CMK (cell line): Measurements from ENCODE around the gene IL17B.
A peak's percentile ranks its signal among the peaks of the same experiment; 100 is the strongest.

Source experiments
- DNase-seq: peaks from one replicate; pipeline ENCODE4 v3.0.0-alpha.2; 2010; ENCODE audit warnings: low read depth

Gene IL17B

DNA sequence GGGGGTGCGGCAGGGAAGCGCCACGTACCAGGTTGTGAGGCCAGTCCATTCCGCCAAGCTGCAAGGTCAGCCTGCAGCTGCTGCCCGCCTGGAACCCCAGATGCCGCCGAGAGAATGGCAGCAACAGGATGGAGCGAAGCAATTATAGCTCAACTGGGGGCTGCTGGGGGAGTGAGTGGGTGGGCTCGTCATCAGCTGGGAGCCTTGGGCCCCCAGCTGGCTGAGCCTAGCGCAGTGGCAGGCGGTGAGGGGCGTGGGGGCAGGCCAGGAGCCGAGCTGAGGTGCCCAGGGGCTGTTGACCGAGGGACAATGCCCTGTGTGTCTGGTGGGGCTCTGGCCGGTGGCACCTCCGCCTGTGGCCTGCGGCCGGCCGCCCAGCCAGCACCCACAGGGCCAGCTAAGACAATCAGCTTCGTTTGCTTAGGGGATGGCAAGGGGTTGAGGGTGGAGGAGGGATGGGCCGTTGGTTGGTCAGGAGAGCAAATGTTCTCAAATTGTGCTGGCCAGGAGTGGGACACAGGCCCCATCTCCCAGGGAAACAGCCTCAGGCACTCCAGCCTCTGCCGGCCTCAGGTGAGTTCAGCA, at the start of gene IL17B:
TSS of gene IL17B (minus strand) at position 116 of the 585 bp plus-strand sequence. CDS start at position 49, 67 bp downstream.
- no peak for DNase-seq

DNA sequence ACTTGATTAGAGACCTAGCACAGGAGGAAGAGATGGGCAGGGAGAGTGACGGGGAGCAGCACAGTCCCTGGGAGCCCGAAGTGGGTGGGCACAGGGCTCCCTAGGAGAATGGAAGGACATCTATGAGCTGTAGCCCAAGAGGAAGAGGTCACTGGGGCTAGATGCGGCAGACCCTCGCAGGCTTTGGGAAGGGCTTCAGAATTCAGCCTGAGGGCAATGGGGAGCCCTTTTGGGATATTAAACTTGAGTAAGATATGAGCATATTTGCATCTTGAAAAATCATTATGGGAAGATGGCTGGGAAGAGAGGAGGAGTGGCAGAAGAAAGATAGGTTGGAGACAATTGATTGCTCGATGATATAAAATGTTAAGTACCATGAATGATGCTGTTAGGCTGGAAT, 48.9 kb upstream of the IL17B start:
- no peak for DNase-seq

DNA sequence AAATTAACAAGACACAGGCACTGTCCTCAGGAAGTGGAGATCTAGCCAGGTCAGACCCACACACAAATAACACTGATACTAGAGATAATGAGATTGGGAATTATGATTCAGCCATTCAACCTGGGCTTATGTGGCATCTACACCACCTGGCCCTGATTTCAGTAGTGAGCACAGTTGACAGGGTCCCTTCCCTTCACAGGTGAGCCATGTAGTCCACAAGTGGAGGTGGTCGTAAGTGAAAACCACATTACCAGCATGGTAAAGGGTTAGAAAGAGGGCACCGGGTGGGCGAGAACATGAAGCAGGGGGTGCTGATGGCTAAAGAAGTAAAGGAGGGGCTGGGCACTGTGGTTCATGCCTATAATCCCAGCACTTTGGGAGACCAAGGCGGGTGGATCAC, 48.3 kb upstream of the IL17B start:
- no peak for DNase-seq

DNA sequence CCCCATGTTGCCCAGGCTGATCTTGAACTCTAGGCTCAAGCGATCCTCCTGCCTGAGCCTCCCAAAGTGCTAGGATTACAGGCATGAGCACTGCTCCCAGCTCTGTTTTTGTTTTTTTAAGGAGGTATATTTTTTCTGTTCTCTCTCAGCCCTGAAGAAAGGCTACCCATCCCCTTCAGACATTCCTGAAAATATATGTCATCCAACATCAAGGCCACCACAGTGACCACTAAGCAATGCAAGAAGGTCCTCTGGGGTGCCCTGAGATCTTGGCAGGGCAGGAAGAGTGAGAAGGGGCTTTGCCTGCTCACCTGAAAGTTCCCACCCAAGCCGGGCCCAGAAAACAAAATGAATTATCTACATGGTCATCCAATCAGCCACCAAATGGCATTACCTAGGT, 47.8 kb upstream of the IL17B start:
- DNase-seq = no peak

- DNase-seq = no peak
Measured at GRCh38 chr5:149425729-149426128, 46.6 kb upstream of the IL17B start.

GRCh38 chr5:149424371-149425315, 45.6 kb upstream of the IL17B start:
- DNase-seq = no peak

- no peak for DNase-seq
Measured at GRCh38 chr5:149423794-149424268, 44.7 kb upstream of the IL17B start.

GRCh38 chr5:149423049-149423793, 44.1 kb upstream of the IL17B start:
- DNase-seq = no peak

GRCh38 chr5:149422366-149423048, 43.4 kb upstream of the IL17B start:
- DNase-seq = peak; percentile 53

- DNase-seq = no peak
Measured at GRCh38 chr5:149421834-149422233, 42.7 kb upstream of the IL17B start.

DNA sequence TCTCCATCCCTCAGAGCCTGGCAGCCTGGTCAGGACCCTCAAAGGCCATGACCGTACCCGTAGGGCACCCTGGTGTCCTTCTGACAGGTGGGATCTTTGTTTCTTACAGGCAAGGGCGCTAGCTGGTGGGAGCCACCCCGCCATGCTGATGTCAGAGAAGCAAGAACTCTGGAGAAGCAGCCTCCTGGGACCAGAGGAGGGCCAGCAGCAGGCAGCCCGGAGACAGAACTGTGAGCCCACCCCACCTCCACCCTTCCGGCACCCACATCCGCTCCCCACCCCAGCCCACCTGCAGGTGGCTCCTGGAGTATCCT, 42.2 kb upstream of the IL17B start:
- DNase-seq = no peak

DNA sequence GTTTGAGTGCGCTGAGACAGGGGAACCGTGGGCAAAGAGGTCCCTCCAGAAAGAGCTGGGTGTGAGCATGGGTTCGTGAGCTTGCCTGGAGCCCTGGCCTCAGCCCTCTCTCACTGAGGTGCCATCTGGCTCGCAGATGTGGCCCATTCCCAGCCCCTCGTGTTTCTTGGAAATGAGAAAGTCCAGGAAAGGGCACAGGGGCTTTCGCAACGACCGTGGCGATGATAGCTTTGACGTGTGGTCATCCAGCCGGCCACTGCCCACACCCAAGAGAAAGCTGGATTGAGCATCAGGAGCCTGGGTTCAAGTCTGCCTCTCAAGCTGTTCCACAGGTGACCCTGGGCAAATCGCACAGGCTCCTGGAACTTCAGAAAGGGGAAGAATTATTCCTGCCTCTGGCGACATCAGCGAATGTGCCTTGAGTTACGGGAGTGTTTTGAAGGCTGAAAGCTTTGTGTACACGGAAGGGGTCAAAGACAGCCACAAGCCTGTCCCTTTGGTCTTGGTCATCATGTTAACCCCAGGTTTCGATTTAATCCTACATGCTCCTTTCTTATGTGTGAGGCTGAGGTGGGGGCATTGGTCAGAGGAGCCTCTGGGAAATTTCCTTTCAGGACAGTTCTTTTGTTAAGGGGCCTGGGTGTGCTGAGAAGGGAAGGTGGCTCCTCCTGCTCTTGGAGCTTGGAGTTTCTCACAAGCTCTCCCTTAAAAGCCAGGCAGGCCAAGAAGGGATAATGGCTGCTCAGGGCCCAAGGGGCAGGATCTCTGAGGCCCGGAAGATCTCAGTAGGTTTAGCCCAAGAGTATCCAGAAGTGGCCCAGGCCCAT, 41.7 kb upstream of the IL17B start:
- DNase-seq = no peak

GRCh38 chr5:149419859-149420544, 40.9 kb upstream of the IL17B start:
- no peak for DNase-seq

- DNase-seq = no peak
Measured at GRCh38 chr5:149419532-149419858, 40.4 kb upstream of the IL17B start.

DNA sequence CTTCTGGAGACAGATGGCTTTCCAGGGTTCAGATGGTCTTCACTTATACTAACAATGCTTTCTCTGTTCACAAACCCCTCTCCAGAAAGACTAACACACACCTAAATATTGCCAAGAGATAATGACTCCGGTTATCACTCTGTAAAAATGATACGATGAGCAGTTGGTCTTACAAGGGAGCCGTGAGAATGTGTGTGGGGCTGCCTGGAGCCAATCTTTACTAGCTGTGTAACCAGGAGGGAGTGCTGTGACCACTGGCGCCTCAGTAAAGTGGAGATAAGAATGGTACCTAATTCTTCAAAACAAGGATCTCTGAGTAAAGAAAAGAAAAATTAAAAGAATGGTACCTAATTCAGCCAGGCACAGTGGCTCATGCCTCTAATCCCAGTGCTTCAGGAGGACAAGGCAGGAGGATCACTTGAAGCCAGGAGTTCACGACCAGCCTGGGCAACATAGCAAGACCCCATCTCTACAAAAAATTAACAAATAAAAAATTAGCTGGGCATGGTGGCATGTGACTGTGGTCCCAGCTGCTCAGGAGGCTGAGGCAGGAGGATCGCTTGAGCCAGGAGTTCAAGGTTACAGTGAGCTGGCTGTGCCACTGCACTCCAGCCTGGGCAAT, 39.9 kb upstream of the IL17B start:
- DNase-seq = no peak

DNA sequence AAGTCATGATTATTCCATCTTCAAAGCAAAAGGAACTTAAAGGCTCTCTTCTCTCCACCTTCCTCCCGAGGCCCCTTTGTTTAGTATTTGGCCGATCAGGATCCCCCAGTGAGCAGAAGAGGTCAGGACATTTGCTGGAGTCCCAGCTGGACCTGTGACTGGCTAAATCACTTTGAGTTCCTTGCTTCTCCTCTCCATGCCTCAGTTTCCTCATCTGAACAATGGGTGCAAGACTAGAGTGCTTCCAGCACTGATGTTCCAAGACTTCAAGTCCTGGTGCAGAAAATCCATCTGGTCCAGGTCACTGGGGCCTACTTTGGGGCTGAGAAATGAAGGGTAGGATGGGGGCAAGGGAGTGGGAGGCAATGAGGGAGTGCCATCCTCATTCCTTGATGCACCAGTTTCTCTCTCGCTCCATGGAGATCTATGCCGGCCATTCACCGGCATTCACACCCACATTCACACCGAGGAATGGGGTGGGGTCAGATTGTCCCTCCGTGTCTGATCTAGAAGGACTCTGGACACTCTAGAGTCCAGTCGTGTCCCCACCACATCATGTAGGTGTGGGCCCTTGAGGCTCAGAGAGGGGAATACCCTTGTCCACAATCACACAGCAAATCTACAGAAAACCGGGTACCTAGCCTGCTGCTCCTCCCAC, 38.7 kb upstream of the IL17B start:
- no peak for DNase-seq

GRCh38 chr5:149416987-149417710, 38.1 kb upstream of the IL17B start:
- DNase-seq = no peak

DNA sequence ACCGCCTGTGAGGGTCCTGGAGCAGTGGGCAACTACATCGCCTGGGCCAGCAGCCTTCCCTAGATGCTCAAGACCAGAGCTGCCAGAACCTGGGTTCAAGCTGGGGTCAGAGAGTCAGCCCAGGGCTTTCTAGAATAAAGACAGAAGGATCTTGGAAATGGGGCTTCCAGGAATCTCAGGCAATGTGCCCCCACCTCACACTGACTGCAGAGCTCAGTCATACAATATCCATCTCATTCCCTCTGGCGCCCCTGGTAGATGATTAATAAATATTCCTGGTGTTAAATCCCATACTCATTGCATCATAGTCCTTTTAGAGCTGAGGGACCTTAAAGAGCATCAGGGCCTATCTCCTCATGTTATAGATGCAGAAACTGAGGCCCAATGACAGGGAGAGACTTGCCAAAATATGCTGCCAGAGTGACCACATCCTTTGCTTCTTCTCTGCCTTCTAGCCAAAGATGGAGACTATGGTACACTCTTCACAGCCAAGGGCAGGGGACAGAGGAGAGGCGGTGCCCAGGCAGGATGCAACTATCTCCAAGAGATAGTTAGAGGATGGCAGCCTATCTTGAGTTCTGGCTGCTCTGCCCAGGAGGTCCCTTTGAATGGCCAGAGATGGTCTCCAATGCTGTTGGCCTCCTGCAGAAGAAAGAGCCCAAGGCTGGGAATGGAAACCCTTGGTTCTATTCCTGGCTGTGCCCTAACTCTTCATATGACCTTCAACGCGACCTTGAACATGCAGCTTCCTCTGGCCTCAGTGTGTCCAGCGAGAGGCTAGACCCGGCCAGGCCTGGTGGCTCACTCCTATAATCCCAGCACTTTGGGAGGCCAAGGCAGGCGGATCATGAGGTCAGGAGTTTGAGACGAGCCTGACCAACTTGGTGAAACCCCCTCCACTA, 36.2 kb upstream of the IL17B start:
- DNase-seq = no peak
